ENCODE measurements around the gene BBS9.

GRCh38 chr7:33411020-33411419, 281.7 kb downstream of the BBS9 start:
- TF ChIP-seq POU2F2 (IDR thresholded peaks at IDR 0.05; ENCODE audit: low read depth, low read length), result no peak
- TF ChIP-seq POLR2AphosphoS5 (IDR thresholded peaks at IDR 0.05; ENCODE audit: low read depth, low read length), result no peak
- no peak for TF ChIP-seq POLR2A (IDR thresholded peaks at IDR 0.05; ENCODE audit: low read depth, low read length)
- TF ChIP-seq SPI1 (IDR thresholded peaks at IDR 0.05; ENCODE audit: low read depth, low read length), result no peak
- no peak for TF ChIP-seq PAX5 (IDR thresholded peaks at IDR 0.05; ENCODE audit: insufficient read depth, low read length, severe bottlenecking)
- no peak for TF ChIP-seq TAF1 (IDR thresholded peaks at IDR 0.05; ENCODE audit: low read depth, low read length)

Data from GM12891 (cell line).